C1 segment of cervical spinal cord (tissue), 14 donors: Measurements from ENCODE around the gene CIITA.

Source experiments
- DNase-seq, 14 donors: peaks; one replicate each; lab custom pipeline; 2025; lab: John Stamatoyannopoulos, UW

Gene CIITA

GRCh38 chr16:10979717-10980601 lies 103.0 kb downstream of the CIITA start:
- peak in 11 of 14 donors; percentile 6 to 38 (median 19) for DNase-seq

DNA sequence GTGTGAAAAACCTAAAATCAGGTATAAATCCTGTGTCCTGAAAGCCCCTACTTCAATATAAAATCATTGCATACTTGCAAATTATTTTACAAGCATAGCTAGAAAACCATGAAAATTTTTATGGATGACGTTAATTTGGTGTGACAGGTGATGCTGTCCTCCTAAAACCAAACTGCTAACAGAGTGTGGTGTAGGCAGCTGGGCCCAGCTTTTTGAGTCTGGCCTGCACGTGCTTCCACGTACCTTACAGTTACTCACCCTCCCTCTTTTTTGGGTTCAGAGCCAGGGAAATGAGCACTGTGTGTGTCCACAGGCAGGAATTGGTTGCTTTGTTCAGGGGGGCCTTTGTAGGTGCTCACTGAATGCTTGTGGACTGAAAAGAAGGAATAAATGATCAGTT lies 103.8 kb downstream of the CIITA start:
- peak in 1 of 14 donors; percentile 12 for DNase-seq

GRCh38 chr16:10981697-10982216 lies 104.8 kb downstream of the CIITA start:
- DNase-seq: peak in 1 of 14 donors; percentile 1

GRCh38 chr16:10982465-10983150 lies 105.6 kb downstream of the CIITA start:
- no peak for DNase-seq

DNA sequence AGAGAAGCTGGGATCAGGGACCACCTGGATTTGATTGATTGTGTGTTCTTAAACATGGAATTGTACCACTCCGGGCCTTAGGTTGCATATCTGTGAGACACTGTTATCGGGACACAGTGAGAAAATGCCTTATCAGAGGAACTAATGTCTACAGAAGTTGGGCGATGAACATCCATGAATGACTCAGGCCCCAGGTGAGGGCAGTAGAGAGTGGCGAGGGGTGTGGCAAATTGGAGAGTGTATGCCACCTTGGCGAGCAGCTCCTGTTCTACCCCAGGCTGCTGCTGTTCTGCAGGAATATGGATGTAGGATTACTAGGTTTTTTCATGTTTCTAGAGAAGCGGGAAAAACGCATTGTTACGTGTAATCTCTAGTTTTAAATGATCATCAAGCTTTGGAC lies 106.2 kb downstream of the CIITA start:
- no peak for DNase-seq

GRCh38 chr16:10984509-10984908 lies 107.5 kb downstream of the CIITA start:
- DNase-seq: no peak
